GM12875 (cell line): ENCODE results near the gene TCP1.
A peak's percentile ranks its signal among the peaks of the same experiment; 100 is the strongest.
"Not testable (repeated sequence)": the region's sequence is repeated elsewhere in the genome, so short reads cannot be mapped to it uniquely, and the experiment has no call there.

Experiments used
- H3K4me3 ChIP-seq: one replicate; pipeline ENCODE4 v1.5.1; 2011; ENCODE audit warnings: low read depth, low read length, control low read depth
- TF ChIP-seq, protein P1 (sequence below): IDR thresholded peaks from 2 replicates; pipeline ENCODE4 v1.5.1; 2011; ENCODE audit warnings: low read depth, mild to moderate bottlenecking, control low read depth, inconsistent platforms, low read length, moderate library complexity, borderline replicate concordance; ENCODE audit not compliant: insufficient read depth

The TCP1 gene

GRCh38 chr6:159805440-159806020, 16.1 kb upstream of the TCP1 start:
- TF ChIP-seq, protein P1, sequence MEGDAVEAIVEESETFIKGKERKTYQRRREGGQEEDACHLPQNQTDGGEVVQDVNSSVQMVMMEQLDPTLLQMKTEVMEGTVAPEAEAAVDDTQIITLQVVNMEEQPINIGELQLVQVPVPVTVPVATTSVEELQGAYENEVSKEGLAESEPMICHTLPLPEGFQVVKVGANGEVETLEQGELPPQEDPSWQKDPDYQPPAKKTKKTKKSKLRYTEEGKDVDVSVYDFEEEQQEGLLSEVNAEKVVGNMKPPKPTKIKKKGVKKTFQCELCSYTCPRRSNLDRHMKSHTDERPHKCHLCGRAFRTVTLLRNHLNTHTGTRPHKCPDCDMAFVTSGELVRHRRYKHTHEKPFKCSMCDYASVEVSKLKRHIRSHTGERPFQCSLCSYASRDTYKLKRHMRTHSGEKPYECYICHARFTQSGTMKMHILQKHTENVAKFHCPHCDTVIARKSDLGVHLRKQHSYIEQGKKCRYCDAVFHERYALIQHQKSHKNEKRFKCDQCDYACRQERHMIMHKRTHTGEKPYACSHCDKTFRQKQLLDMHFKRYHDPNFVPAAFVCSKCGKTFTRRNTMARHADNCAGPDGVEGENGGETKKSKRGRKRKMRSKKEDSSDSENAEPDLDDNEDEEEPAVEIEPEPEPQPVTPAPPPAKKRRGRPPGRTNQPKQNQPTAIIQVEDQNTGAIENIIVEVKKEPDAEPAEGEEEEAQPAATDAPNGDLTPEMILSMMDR: no peak
- H3K4me3 ChIP-seq: no peak overlapping the region

DNA sequence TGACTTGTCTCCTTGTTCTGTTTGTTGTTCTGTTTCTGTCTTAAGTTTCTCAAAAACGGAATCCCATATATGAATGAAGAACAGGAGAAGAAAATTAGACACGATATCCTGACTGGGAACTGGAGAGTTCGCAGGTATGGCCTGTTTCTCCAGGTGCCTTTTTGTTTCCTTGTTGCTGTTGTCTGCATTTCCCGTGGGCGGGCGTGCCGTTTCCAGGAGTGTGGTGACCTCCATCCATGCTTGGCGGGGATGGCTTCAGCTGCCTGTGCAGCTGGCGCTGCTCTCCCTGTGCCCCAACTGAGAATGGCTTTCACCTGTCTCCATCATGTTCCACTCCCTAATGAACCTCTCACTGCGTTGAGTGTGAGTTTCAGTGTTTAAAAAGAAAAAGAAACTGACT, 15.1 kb upstream of the TCP1 start:
- TF ChIP-seq, protein P1: no peak
- no peak overlapping the region for H3K4me3 ChIP-seq

- H3K4me3 ChIP-seq: no peak overlapping the region
- TF ChIP-seq, protein P1: no peak
Observed at GRCh38 chr6:159801935-159802334, 12.5 kb upstream of the TCP1 start.

DNA sequence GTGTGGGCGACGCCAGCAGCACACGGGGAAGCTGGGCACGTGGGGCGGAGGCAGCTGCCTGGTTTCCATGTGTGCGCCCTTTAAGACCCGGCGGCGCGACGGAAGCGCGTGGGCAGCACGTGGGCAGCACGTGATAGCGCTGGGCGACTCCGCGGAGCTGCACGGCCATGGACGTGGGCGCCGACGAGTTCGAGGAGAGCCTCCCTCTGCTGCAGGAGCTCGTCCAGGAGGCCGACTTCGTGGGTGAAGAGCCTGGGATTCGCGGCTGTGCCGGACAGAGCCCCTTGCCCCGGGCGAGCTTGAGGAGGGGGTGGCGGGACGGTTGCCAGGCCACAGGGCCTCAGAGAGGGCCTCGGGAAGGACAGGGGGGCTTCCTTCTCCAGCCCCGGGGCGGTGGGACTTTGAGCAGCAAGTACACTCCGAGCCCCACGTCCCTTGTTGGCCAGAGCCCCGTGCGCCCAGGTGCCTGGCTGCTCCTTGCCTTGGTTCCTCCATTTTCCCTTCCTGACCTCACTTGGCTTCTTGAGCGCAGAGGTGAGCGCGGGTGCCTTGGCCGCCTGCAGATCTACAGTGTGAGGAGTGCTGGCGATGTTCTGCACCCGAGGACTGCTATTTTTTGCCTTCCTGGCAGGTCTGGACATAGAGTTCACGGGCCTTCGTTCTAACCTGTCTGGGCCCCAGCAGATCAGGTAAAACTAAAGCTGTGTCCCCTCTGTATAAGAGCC, 10.9 kb upstream of the TCP1 start, which contains the start of gene PNLDC1:
Gene PNLDC1 (plus strand): TSS at position 136 of the 725 bp plus-strand sequence. CDS start 32 bp downstream, at position 168.
- no peak within 1 kb of the TSS for H3K4me3 ChIP-seq
- TF ChIP-seq, protein P1: no peak

- H3K4me3 ChIP-seq: no peak overlapping the region
- TF ChIP-seq, protein P1: no peak
Observed at GRCh38 chr6:159797554-159797953, 8.2 kb upstream of the TCP1 start.

DNA sequence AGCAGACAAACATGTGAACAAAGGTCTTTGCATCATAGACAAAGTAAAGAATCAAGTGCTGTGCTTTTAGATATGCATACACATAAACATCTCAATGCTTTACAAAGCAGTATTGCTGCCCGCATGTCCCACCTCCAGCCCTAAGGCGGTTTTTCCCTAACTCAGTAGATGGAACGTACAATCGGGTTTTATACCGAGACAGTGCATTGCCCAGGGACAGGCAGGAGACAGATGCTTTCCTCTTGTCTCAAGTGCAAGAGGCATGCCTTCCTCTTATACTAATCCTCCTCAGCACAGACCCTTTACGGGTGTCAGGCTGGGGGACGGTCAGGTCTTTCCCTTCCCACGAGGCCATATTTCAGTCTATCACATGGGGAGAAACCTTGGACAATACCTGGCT, 5.6 kb upstream of the TCP1 start:
- H3K4me3 ChIP-seq: not testable (repeated sequence)

DNA sequence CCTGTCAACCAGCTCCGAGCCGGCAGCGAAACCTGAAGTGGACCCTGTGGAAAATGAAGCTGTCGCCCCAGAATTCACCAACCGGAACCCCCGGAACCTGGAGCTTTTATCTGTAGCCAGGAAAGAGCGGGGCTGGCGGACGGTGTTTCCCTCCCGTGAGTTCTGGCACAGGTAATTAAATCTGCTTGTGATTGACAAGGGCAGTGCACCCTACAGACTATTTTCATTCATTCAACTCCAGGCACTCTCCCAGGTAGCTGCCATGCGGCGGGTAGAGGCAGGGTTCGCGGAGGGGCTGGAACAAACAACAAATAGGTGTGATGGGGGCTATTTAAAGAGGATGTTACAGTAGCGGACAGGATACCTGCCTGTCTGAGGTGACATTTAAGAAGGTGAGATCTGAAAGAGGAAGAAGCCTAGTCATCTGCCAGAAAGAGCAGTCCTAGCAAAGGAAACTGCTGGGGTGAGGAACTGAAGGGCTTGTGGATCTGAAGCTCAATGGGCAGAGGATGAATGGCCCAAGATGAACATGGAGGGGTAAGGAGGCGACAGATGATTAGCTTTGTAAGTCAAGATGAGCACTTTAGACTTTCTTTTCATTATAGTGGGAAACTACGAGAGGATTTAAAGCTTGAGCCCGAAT, 1.7 kb upstream of the TCP1 start:
- peak overlapping the region; percentile 57 for H3K4me3 ChIP-seq
- TF ChIP-seq, protein P1: no peak
